ENCODE results near the gene PACS2.

Gene PACS2

GRCh38 chr14:105426416-105427130, 112.0 kb downstream of the PACS2 start:
- no peak for DNase-seq

- DNase-seq: no peak
Observed at GRCh38 chr14:105427412-105427811, 112.9 kb downstream of the PACS2 start.

- no peak for DNase-seq
Observed at GRCh38 chr14:105427936-105428485, 113.5 kb downstream of the PACS2 start.

GRCh38 chr14:105430042-105430441, 115.5 kb downstream of the PACS2 start:
- no peak for DNase-seq

- no peak for DNase-seq
Observed at GRCh38 chr14:105430565-105430964, 116.0 kb downstream of the PACS2 start.

- DNase-seq: no peak
Observed at GRCh38 chr14:105431256-105431655, 116.7 kb downstream of the PACS2 start.

GRCh38 chr14:105432657-105433056, 118.1 kb downstream of the PACS2 start:
- DNase-seq: no peak

GRCh38 chr14:105433161-105433605, 118.6 kb downstream of the PACS2 start:
- no peak for DNase-seq

GRCh38 chr14:105436402-105436801, 121.9 kb downstream of the PACS2 start:
- no peak for DNase-seq

- no peak for DNase-seq
Observed at GRCh38 chr14:105436891-105437722, 122.6 kb downstream of the PACS2 start.

GRCh38 chr14:105437723-105438500, 123.4 kb downstream of the PACS2 start:
- no peak for DNase-seq

- no peak for DNase-seq
Observed at GRCh38 chr14:105439179-105439578, 124.6 kb downstream of the PACS2 start.

GRCh38 chr14:105439710-105440553, 125.4 kb downstream of the PACS2 start:
- DNase-seq: no peak

GRCh38 chr14:105440554-105440900, 126.0 kb downstream of the PACS2 start:
- DNase-seq: no peak

GRCh38 chr14:105440992-105441391, 126.4 kb downstream of the PACS2 start:
- DNase-seq: no peak

- DNase-seq: no peak
Observed at GRCh38 chr14:105442125-105442524, 127.6 kb downstream of the PACS2 start.

GRCh38 chr14:105442834-105443233, 128.3 kb downstream of the PACS2 start:
- DNase-seq: no peak

- DNase-seq: no peak
Observed at GRCh38 chr14:105444859-105445258, 130.3 kb downstream of the PACS2 start.

- no peak for DNase-seq
Observed at GRCh38 chr14:105445290-105445689, 130.7 kb downstream of the PACS2 start.

- no peak for DNase-seq
Observed at GRCh38 chr14:105445901-105446845, 131.6 kb downstream of the PACS2 start.

GRCh38 chr14:105446971-105447370, 132.4 kb downstream of the PACS2 start:
- DNase-seq: no peak

Data from retina (tissue), 1 donor.